ENCODE results near the gene SLX4IP.
"Not testable (repeated sequence)": the region's sequence is repeated elsewhere in the genome, so short reads cannot be mapped to it uniquely, and the experiment has no call there.

Gene SLX4IP

DNA sequence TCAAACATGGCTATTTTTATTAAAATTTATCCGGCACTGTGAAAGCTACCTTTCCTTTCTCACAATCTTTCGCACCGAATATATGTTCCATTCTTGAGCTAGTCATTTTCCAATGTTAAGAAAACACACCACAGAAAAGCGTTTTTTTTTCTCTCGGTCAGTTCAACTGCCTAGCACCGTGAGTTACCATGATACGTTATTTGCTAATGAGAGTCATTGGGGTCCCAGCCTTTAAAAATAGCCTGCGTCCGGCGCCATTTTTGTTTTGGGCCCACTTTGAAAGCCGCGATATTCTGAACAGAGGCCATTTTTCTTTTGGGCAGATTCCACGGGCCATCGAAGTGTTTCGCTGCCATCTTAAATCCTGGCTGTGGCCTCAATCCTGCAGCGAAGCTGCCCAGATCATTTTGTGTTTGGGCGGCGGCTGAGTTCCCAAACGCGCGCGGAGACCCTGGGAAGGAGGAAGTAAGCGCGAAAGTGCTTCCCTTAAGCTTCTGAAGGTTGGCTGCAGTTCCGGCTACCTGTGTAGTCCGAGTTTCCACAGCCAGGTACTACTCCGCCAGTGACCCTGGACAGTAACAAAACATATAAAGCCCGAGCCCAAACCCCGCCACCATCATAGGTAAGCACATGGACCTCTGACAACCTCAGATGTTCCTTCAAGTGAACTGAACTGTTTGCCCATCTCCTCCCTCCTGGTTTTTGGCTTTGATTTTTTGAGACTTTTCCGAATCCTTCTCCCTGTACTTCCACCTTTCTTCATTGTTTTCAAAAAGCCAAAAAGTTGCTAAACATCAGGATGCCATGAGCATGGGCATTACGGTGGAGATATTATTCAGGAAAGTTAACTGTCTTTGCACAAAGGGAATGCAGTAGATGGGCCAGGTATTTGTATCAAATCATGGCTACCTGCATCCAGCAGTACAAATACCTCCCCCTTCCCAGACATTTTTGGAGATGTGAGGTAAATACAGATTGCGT lies at the start of gene SLX4IP:
Gene SLX4IP, plus strand, starts transcription at position 474 of the 981 bp plus-strand sequence. CDS start 22,900 bp downstream, outside the sequence.
- DNase-seq (ENCODE audit: low spot score) = peak; percentile 86

DNA sequence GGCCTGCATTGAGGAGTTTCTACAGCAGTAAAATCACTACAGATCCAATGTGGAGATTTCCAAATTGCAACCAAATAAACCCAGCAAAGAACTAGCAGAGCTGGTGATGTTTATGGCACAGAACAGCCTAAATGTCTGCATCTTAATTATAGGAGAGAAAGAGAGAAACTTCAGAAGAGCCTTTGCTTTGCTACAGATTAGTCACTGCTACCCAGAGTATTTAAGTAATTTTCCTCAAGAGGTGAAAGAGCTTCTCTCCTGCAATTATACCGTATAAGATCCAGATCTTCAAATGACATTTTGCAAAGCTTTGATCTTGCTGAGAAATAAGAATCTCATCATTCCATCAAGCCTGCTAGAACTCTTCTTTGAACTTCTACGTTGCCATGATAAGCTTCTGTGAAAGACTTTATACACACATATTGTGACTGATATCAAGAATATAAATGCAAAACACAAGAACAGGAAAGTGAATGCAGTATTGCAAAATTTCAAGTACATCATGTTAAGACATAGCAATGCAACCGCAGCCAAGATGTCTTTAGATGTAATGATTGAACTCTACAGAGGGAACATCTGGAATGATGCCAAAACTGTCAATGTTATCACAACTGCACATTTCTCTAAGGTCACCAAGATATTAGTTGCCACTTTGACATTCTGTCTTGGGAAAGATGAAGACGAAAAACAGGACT lies 49.1 kb upstream of the SLX4IP start:
- no peak for DNase-seq (ENCODE audit: low spot score)

DNA sequence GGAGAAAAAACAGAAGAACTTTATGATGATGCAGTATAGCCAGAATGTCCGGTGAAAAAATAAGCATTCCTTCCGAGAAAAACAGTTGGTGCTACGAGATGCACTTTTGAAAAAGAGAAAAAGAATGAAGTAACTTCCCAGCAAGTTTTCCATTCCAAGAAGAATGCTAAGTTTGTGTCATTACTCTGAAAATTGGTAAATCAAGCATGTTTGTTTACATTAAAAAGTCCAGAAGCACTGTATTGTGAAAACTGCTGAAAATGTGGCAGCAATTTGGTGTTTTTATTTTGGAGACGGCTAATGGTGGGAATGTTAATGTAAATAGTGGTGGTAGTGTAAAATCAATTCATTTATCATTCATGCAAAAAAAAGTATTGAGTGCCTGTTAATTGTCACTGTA lies 47.4 kb upstream of the SLX4IP start:
- DNase-seq (ENCODE audit: low spot score) = no peak

DNA sequence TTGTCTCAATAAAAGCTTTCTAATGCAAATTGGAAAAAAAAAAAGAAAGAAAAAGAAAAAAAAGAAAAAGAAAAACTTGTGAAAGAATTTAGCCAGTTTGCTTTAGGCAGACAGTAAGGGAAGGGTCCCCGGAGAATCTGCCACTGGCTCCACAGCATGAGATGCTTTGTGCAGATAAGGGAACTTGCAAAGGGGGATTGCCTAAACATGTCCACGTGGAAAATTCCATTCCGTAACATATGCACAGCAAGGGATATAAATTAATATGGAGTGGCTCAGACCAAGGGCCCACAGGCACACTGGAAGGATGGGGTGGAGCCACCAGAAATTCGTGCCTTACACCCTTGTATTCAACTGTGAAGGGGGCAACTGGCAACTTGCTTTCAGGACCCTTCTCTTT lies 46.5 kb upstream of the SLX4IP start:
- no peak for DNase-seq (ENCODE audit: low spot score)

DNA sequence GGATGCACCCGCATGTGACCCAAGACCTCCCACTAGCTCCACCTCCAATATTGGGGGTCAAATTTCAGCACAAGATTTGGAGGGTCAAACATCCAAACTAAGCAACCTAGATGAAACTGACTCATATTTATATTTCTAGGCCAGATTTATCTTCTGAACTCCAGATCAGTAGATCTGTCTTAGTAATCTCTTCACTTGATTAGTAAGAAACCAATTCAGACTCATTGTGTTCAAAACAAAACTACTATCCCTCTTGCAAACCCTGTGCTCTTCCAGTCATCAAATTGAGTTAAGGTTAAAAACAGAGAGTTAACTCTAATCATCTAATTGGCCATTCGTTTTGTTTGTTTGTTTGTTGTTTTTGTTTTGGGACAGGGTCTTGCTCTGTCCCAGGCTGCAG lies 44.4 kb upstream of the SLX4IP start:
- DNase-seq (ENCODE audit: low spot score) = no peak

DNA sequence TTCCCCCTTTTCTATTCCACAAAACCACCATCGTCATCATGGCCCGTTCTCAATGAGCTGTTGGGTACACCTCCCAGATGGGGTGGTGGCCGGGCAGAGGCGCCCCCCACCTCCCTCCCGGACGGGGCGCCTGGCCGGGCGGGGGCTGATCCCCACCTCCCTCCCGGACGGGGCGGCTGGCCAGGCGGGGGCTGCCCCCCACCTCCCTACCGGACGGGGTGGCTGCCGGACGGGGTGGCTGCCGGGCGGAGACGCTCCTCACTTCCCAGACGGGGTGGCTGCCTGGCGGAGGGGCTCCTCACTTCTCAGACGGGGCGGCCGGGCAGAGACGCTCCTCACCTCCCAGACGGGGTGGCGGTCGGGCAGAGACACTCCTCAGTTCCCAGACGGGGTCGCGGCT lies 40.4 kb upstream of the SLX4IP start:
- not testable (repeated sequence) for DNase-seq (ENCODE audit: low spot score)

DNA sequence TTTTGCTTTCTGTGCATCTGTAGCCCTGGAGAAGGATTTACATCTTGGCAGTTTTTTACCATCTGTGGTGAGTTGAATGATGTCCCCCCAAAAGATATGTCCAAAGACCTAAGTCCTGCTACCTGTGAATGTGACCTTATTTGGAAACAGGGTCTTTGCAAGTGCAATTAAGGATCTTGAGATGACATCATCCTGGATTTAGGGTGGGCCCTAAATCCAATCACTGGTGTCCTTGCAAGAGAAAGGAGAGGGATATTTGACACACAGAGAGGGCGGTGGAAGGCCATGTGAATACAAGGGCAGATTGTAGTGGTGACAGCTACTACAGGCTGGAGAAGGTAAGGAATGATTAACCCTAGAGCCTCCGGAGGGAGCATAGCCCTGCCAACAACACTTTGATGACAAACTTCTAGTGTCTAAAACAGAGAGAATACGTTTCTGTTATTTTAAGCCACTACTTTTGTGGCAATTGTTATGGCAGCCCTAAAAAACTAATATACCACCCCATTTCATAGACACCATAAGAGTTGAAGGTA lies 36.2 kb upstream of the SLX4IP start:
- no peak for DNase-seq (ENCODE audit: low spot score)

DNA sequence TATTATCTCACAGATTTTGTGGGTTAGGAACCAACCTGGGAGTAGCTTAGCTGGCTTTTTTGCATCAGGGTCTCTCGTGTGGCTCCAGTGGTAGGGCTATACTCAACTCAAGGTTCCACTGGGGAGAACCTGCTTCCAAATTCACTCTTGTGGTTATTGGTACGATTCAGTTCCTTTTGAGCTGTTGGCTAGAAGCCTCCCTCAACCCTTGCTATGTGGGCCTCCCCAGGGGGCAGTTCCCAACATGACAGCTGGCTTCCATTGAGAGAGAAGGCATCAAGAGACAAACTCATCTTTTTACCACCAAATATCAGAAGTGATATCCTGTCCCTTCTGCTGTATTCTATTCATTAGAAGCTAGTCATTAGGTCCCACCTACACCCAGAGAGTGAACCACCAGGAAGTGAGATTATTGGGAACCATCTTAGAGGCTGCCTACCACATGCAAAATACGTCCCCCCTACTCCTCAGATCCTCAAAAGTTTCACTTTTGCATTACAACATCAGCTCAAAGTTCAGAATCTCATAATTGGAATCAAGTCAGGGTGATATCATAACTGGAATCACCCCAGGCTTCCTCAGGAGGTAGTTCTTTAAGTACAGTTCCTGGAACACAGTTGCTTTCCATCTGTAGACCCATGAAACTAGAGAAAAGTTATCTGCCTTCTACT lies 32.0 kb upstream of the SLX4IP start:
- DNase-seq (ENCODE audit: low spot score) = no peak

DNA sequence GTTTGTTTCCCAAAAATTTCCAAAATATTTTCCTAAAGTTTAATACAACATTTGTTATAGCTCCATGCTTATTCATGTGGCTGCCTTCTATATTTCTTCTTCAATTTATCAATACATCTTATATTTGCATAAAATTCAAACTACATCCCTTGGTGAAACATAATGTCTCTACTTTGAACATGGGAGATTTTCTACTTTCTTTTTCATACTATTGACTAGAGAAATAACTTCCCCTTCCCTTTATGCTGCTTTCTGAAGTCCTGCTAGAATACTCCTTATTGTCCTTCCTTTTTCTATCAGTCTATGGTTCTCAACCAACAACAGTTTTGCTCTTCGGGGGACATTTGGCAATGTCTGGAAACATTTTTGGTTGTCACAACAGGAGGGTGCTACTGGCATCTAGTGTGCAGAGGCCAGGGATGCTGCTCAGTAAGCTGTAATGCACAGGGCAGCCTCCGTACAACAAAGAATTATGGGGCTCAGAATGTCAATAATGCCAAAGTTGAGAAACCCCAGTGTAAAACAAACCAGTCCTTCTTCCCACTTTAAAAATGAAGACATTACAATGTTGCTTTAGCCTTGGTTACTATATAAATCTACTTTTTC lies 31.0 kb upstream of the SLX4IP start:
- no peak for DNase-seq (ENCODE audit: low spot score)

DNA sequence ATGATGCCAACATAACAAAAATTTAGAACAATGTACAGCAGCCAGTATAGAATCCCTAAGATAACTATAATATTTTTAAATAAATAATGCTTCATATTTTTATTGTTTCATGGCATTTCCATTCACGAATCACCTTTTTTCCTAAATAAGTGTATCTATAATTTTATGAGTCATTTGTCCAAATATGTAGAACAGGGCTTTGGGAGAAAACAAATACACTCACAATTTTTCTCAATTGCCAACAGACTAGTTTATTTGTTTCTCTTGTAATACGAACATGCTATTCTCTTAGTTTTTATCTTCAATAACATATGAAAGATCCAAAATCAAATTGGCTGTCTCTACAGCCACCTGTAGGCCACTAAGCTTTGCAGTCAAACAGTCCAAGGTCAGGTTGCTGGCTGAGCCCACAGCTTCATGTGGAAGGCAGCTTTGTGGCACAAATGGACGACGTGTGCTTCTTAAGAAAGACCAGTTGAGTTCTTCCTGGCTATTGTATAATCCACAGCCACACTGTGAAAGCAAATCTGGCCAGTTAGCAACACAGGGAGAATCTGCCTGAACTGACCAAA lies 30.1 kb upstream of the SLX4IP start:
- DNase-seq (ENCODE audit: low spot score) = no peak

DNA sequence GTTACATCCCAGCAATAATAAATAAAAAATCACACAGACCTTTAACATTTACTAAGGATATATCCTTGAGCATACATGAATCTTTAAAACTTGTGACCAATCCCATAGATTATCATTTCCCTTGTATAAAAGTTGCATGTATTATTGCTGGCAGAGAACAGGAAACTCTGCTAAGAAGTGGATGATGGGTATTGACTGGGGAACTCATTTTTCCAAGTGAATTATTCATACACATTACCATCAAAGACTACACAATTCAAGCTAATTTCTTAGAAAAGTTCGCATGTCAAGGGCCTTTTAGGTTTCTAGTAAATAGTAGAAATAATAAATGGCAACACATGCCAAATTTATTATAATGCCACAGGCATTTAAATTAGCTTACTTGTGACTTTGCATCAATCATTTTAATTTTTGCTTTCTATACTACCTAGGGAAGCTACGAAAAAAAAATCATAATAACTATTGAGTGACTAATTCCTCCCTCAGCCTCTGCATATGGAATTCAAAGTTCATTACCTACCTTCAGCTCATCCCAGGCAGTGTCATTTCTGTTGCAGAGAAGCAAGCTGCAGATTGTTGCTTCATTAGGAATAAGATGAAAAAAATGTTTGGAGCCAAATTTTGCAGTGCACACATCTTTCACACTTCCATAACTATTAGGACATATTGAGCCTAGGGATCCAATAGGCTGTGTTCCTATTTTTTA lies 26.8 kb upstream of the SLX4IP start:
- DNase-seq (ENCODE audit: low spot score) = no peak

DNA sequence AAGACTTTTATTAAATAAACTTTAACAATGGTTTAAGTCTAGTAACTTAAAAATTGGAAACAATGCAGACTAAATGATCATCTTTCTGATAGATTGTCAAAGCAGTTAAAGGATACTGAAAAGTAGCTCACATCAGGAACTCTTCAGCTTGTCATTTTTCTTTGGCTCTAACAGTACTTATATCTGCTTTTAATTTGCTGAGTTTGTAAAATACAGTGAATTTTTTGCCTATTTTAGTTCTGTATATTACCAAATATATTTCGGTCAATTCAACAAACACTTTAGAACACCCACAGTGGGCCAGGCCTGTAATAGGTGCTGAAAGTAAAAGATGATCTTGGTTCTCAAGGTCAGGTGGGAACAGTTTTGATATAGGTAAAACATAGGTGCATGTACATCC lies 23.4 kb upstream of the SLX4IP start:
- DNase-seq (ENCODE audit: low spot score) = no peak

DNA sequence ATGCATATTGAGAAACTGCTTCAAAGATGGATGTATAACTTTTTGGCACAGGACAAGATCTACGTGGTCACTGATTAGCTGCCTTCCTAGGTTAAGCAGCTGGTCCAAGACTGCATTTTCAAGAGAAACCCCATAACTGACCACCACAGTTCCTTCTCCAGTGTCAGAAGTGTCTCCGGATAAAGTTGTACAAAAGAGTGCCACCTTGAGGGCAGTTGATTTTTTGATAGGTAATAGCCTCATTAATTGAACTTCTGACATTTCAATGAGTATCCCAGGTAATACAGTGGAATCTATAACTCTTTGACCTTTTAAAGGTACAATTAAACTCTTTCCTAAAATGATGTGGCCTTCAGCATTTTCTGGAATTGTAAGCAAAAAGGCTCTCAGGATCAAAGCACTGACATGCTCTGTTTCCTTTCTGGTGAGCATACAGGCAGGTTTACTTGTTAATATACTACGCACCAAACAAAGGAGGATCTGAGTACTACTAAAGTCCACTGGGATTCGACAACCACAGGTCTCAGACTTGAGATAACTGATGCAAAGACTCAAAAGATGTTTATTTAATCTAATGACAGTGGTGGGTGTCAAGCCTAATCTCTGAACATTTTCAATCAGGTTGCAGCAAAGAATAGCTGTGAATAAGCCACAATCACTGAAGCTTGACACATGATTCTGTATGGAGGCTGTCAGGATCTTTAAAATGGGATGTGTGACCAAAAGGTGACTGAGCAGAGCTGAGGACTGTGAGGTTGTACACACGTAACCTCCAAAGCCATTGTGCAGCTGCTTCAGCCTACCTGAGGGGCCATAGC lies 22.3 kb upstream of the SLX4IP start:
- DNase-seq (ENCODE audit: low spot score) = no peak

DNA sequence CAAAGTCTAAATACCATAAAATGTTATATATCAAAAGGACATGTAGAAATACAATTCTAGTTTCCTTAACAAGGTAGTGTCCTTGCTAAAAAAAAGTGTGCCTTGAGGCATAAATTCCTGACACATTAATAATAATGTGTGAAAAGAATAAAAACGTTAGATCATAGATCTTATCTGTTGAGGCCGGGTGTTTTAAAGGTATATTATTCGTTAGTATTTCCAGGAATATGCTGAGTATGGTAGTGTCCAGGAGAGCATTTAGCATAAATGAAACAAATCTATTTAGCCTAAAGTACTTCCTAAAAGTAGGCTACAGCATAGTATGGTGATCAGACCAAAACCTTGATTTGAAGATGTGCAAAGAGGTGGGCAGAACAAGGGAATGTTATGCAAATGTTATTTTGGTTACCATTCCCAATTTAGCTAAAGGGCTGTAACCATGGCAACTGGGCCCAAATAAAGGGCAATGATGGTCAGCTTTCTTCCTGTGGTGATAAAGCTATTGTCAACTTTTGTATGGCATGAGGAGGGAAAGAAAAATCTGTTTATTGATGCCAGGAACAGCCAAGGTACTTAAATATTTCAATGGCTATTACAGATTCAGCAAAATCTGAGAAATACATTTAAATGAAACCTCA lies 20.0 kb upstream of the SLX4IP start:
- DNase-seq (ENCODE audit: low spot score) = no peak

DNA sequence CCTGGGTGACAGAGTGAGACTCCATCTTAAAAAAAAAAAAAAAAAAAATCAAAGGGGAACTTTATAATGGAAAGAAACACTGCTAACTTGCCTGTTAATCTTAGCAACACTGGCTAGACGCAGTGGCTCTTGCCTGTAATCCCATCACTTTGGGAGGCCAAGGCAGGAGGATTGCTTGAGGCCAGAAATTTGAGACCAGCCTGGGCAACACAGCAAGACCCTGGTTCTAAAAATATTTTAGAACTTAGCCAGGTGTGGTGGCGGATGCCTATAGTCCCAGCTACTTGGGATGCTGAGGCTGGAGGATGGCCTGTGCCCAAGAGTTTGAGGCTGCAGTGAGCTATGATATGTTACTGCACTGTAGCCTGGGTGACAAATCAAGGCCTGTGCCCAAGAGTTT lies 17.9 kb upstream of the SLX4IP start:
- DNase-seq (ENCODE audit: low spot score) = not testable (repeated sequence)

DNA sequence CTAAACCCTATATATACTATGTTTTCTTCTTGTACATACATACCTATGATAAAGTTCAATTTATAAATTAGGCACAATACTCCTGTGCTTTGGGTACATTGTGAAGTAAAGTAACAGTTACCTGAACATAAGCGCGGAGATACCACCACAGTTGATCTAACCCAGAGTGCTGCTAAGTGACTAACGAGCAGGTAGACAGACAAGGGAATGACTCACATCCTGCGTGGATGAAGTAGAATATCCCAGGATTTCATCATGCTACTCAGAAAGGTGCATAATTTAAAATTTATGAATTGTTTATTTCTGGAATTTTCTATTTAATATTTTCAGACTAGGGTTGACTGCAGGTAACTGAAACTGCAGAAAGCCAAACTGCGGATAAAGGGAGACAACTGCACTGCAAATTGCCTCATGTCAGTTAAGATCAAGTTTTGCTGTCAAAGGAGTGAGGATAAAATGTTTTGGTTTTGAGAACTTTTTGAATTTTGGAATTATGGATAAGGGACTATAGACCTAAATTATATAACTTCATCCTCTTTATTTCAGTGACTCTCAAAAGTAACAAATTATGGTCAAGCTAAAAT lies 15.5 kb upstream of the SLX4IP start:
- no peak for DNase-seq (ENCODE audit: low spot score)

DNA sequence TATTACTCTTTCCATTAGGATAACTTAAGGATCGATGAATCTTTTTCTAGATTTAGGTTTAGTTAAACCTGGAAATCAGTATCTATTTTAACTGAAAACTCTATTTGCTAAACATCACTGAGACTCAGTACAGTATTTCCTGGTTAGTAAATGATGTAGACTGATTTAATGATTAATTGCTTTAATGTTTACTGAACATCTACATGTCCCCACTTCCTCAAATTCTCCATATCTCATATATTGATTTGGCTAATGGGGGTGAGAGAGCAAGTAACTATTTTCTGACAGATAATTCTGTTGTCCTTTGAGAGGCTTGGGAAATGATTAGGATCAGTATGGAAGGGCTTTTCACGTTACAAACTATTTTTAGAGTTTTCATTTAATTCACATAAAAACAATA lies 11.4 kb upstream of the SLX4IP start:
- DNase-seq (ENCODE audit: low spot score) = no peak

DNA sequence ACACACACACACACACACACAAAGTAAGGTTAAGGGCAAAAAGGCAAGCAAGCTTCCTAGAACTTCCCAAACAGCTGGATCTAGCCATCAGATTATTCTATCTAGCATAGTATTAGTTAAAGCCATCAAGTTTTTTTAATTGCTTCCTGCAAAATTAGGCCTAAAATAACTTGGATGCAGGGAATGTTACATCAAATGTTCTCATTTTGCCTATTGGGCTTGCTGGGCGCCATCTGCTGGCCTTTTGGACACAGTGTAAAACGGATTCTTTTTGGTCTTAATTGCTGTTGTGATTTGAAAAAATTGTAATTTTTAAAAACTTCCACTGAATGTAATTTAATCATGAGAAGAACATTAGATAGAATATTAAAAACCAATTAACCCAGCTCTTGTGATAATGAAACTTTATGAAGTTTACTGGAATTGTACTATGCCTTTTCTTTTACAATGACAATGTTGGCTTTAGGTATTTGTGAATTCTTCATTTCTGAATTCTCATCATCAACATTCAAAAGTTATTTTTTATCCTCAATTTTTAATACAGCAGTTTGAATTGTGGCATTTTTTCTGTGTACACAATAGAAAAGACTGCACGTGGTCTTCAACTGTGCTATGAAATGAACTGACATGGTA lies 7.9 kb upstream of the SLX4IP start:
- peak; percentile 48 for DNase-seq (ENCODE audit: low spot score)

DNA sequence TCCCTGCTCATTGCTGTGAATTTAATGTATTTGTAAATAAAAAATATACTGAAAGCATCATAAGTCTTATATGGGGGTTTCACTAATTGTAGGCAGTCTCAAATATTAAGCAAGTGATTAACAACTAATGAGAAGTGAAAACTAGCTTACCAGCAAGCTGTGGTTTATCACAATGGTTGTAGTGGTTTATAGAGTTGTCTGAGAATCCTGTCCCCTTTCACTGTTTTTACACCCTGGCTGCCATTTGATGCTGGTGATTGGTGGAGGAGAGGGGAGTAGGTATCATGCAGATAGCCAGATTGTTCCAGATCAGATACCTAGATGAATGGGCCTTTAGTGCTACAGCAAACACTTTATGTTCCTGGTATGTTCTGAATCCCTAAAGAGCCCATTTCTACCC lies 7.1 kb upstream of the SLX4IP start:
- DNase-seq (ENCODE audit: low spot score) = no peak
